ENCODE measurements around the gene CEP295NL.

DNA sequence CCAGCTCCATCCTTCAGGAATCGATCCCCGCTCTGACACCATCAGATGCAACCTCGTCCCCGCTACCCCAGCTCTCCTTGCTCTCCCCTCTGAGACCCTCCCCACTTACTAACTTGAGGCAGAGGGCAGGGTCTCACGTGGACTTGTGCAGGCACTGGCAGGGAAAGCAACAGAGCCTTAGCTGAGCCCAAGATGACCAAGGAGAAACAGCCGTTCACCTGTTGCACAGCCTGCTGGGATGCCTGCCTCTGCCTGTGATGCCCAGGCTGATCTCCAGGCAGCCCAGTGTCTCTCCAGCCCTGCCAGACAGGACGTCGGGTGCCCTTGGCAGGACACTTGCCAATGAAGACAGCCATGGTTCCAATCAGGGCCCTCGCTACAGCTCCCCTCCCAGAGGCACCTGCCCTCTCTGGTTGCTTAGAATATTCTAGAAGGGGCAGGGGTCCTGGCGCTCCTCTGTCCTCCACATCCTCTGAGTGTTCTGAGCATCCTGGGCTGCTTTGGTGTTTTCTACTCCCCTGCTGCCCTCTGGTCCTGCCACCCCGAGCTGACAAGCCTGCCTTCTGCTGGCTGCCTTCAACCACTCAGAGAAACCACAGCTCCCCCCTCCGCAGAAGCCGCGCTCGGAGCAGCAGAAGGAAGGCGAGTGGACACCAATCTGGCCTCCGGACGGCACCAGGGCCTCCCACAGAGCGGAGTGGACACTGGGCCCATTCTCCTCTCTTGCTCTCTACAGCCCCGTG lies 6.7 kb downstream of the CEP295NL start:
- TF ChIP-seq, protein P1, sequence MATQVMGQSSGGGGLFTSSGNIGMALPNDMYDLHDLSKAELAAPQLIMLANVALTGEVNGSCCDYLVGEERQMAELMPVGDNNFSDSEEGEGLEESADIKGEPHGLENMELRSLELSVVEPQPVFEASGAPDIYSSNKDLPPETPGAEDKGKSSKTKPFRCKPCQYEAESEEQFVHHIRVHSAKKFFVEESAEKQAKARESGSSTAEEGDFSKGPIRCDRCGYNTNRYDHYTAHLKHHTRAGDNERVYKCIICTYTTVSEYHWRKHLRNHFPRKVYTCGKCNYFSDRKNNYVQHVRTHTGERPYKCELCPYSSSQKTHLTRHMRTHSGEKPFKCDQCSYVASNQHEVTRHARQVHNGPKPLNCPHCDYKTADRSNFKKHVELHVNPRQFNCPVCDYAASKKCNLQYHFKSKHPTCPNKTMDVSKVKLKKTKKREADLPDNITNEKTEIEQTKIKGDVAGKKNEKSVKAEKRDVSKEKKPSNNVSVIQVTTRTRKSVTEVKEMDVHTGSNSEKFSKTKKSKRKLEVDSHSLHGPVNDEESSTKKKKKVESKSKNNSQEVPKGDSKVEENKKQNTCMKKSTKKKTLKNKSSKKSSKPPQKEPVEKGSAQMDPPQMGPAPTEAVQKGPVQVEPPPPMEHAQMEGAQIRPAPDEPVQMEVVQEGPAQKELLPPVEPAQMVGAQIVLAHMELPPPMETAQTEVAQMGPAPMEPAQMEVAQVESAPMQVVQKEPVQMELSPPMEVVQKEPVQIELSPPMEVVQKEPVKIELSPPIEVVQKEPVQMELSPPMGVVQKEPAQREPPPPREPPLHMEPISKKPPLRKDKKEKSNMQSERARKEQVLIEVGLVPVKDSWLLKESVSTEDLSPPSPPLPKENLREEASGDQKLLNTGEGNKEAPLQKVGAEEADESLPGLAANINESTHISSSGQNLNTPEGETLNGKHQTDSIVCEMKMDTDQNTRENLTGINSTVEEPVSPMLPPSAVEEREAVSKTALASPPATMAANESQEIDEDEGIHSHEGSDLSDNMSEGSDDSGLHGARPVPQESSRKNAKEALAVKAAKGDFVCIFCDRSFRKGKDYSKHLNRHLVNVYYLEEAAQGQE (IDR thresholded peaks at IDR 0.05) = no peak
- TF ChIP-seq, protein P2, sequence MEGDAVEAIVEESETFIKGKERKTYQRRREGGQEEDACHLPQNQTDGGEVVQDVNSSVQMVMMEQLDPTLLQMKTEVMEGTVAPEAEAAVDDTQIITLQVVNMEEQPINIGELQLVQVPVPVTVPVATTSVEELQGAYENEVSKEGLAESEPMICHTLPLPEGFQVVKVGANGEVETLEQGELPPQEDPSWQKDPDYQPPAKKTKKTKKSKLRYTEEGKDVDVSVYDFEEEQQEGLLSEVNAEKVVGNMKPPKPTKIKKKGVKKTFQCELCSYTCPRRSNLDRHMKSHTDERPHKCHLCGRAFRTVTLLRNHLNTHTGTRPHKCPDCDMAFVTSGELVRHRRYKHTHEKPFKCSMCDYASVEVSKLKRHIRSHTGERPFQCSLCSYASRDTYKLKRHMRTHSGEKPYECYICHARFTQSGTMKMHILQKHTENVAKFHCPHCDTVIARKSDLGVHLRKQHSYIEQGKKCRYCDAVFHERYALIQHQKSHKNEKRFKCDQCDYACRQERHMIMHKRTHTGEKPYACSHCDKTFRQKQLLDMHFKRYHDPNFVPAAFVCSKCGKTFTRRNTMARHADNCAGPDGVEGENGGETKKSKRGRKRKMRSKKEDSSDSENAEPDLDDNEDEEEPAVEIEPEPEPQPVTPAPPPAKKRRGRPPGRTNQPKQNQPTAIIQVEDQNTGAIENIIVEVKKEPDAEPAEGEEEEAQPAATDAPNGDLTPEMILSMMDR (IDR thresholded peaks at IDR 0.05) = no peak
- TF ChIP-seq, protein P3, sequence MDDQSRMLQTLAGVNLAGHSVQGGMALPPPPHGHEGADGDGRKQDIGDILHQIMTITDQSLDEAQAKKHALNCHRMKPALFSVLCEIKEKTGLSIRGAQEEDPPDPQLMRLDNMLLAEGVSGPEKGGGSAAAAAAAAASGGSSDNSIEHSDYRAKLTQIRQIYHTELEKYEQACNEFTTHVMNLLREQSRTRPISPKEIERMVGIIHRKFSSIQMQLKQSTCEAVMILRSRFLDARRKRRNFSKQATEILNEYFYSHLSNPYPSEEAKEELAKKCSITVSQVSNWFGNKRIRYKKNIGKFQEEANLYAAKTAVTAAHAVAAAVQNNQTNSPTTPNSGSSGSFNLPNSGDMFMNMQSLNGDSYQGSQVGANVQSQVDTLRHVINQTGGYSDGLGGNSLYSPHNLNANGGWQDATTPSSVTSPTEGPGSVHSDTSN (IDR thresholded peaks at IDR 0.05) = no peak
- no peak for TF ChIP-seq MAFK (IDR thresholded peaks at IDR 0.05; ENCODE audit: partially characterized antibody)
- TF ChIP-seq TP53 (CRISPR knock-in tag; IDR thresholded peaks at IDR 0.05) = no peak
- no peak for TF ChIP-seq POLR2A (IDR thresholded peaks at IDR 0.05; ENCODE audit: low read length)
- TF ChIP-seq, protein P4, sequence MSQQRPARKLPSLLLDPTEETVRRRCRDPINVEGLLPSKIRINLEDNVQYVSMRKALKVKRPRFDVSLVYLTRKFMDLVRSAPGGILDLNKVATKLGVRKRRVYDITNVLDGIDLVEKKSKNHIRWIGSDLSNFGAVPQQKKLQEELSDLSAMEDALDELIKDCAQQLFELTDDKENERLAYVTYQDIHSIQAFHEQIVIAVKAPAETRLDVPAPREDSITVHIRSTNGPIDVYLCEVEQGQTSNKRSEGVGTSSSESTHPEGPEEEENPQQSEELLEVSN (IDR thresholded peaks at IDR 0.05; ENCODE audit: borderline replicate concordance, low read depth) = no peak

Data from A549 (cell line).